ENCODE data around the gene STEAP3. TPM values are rescaled to one million over a fixed set of nuclear protein-coding genes. Genes with fewer than 3 reads are reported as not detected.
A peak's percentile ranks its signal among the peaks of the same experiment; 100 is the strongest.

STEAP3 gene
- total RNA-seq, 1 donor from 2014 or later: 38.8 TPM

GRCh38 chr2:119232666-119232993 is 9.0 kb downstream of the STEAP3 start:
- TF ChIP-seq CTCF (IDR thresholded peaks at IDR 0.05; ENCODE audit: insufficient read depth, low read length, poor library complexity, severe bottlenecking): no peak
- no peak for DNase-seq (ENCODE audit: low read depth)
- H3K4me3 ChIP-seq (ENCODE audit: low read depth, low read length): no peak overlapping the region
- H3K27me3 ChIP-seq (ENCODE audit: control insufficient read depth, insufficient read depth, low read length): no peaks in the 10 kb centered on the region
- H3K36me3 ChIP-seq (ENCODE audit: control insufficient read depth, insufficient read depth, low read length): no peaks in the 10 kb centered on the region

GRCh38 chr2:119233326-119234020 is 9.8 kb downstream of the STEAP3 start:
- TF ChIP-seq CTCF (IDR thresholded peaks at IDR 0.05; ENCODE audit: insufficient read depth, low read length, poor library complexity, severe bottlenecking): no peak
- DNase-seq (ENCODE audit: low read depth): no peak
- Histone ChIP-seq H3K36me3 (ENCODE audit: control insufficient read depth, insufficient read depth, low read length) (no peaks in the 10 kb centered on the region), H3K4me3 (ENCODE audit: low read depth, low read length) (no peak overlapping the region), H3K27me3 (ENCODE audit: control insufficient read depth, insufficient read depth, low read length) (no peaks in the 10 kb centered on the region)

GRCh38 chr2:119234021-119235019 is 10.7 kb downstream of the STEAP3 start:
- DNase-seq (ENCODE audit: low read depth): no peak
- Histone ChIP-seq H3K36me3 (ENCODE audit: control insufficient read depth, insufficient read depth, low read length) (no peaks in the 10 kb centered on the region), H3K4me3 (ENCODE audit: low read depth, low read length) (no peak overlapping the region), H3K27me3 (ENCODE audit: control insufficient read depth, insufficient read depth, low read length) (no peaks in the 10 kb centered on the region)
- TF ChIP-seq CTCF (IDR thresholded peaks at IDR 0.05; ENCODE audit: insufficient read depth, low read length, poor library complexity, severe bottlenecking): peak; percentile 54

GRCh38 chr2:119236796-119237195 is 13.2 kb downstream of the STEAP3 start:
- no peak for TF ChIP-seq CTCF (IDR thresholded peaks at IDR 0.05; ENCODE audit: insufficient read depth, low read length, poor library complexity, severe bottlenecking)
- no peak for DNase-seq (ENCODE audit: low read depth)
- H3K36me3 ChIP-seq (ENCODE audit: control insufficient read depth, insufficient read depth, low read length): no peaks in the 10 kb centered on the region
- no peak overlapping the region for H3K4me3 ChIP-seq (ENCODE audit: low read depth, low read length)
- H3K27me3 ChIP-seq (ENCODE audit: control insufficient read depth, insufficient read depth, low read length): no peaks in the 10 kb centered on the region

GRCh38 chr2:119240311-119241204 is 16.9 kb downstream of the STEAP3 start:
- no peaks in the 10 kb centered on the region for H3K27me3 ChIP-seq (ENCODE audit: control insufficient read depth, insufficient read depth, low read length)
- no peak for DNase-seq (ENCODE audit: low read depth)
- no peaks in the 10 kb centered on the region for H3K36me3 ChIP-seq (ENCODE audit: control insufficient read depth, insufficient read depth, low read length)
- no peak for TF ChIP-seq CTCF (IDR thresholded peaks at IDR 0.05; ENCODE audit: insufficient read depth, low read length, poor library complexity, severe bottlenecking)
- H3K4me3 ChIP-seq (ENCODE audit: low read depth, low read length): no peak overlapping the region
